PFSK-1 (cell line): Measurements from ENCODE around the gene LSM14A.

Source experiments
- FOXP2 ChIP-seq: optimal IDR thresholded peaks from 2 replicates; pipeline ENCODE3; 2011; ENCODE audit warnings: borderline replicate concordance, control low read depth, inconsistent platforms; ENCODE audit not compliant: insufficient read depth; ENCODE audit errors: extremely low read length, extremely low read depth
- POLR2AphosphoS5 ChIP-seq: IDR thresholded peaks from 2 replicates; pipeline ENCODE4 v1.6.1; 2012; ENCODE audit warnings: low read depth, mild to moderate bottlenecking, control low read depth, low read length, moderate library complexity
- SIN3A ChIP-seq: IDR thresholded peaks from 2 replicates; pipeline ENCODE4 v1.6.1; 2012; ENCODE audit warnings: mild to moderate bottlenecking, low read length, moderate library complexity, borderline replicate concordance; ENCODE audit not compliant: insufficient read depth
- TAF1 ChIP-seq: IDR thresholded peaks from 2 replicates; pipeline ENCODE4 v1.6.1; 2012; ENCODE audit warnings: low read length, control low read depth, borderline replicate concordance; ENCODE audit not compliant: insufficient read depth
- TF ChIP-seq, protein P1 (sequence below), 2 experiments: IDR thresholded peaks; 2 replicates each; pipeline versions ENCODE4 v1.6.1 to v1.8.0; 2011 to 2012; ENCODE audit warnings: low read depth in 2 of 2, low read length in 2 of 2, control low read depth in 1 of 2, inconsistent platforms in 1 of 2, mild to moderate bottlenecking in 1 of 2, moderate library complexity in 1 of 2; ENCODE audit not compliant: insufficient read depth in 1 of 2

- TF ChIP-seq POLR2AphosphoS5: no peak
- TF ChIP-seq TAF1: no peak
- TF ChIP-seq SIN3A: no peak
- TF ChIP-seq, protein P1, sequence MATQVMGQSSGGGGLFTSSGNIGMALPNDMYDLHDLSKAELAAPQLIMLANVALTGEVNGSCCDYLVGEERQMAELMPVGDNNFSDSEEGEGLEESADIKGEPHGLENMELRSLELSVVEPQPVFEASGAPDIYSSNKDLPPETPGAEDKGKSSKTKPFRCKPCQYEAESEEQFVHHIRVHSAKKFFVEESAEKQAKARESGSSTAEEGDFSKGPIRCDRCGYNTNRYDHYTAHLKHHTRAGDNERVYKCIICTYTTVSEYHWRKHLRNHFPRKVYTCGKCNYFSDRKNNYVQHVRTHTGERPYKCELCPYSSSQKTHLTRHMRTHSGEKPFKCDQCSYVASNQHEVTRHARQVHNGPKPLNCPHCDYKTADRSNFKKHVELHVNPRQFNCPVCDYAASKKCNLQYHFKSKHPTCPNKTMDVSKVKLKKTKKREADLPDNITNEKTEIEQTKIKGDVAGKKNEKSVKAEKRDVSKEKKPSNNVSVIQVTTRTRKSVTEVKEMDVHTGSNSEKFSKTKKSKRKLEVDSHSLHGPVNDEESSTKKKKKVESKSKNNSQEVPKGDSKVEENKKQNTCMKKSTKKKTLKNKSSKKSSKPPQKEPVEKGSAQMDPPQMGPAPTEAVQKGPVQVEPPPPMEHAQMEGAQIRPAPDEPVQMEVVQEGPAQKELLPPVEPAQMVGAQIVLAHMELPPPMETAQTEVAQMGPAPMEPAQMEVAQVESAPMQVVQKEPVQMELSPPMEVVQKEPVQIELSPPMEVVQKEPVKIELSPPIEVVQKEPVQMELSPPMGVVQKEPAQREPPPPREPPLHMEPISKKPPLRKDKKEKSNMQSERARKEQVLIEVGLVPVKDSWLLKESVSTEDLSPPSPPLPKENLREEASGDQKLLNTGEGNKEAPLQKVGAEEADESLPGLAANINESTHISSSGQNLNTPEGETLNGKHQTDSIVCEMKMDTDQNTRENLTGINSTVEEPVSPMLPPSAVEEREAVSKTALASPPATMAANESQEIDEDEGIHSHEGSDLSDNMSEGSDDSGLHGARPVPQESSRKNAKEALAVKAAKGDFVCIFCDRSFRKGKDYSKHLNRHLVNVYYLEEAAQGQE (IDR thresholded peaks at IDR 0.05; ENCODE audit: insufficient read depth in 1 of 2, low read depth in 2 of 2, low read length in 2 of 2): no peak
- no peak for TF ChIP-seq FOXP2
These were observed 102.7 kb downstream of the LSM14A start for GRCh38 chr19:34274827-34275625.
